K562 (cell line): ENCODE data around the gene TPBGL. TPM values are rescaled to one million over a fixed set of nuclear protein-coding genes. Genes with fewer than 3 reads are reported as not detected.

Experiments
- ATAC-seq: fragments of 200-7000 bp; cut with Tn5 transposase; 3 replicates; pipeline ENCODE4 v1.9.1; 2020; ENCODE audit warnings: moderate library complexity
- BruUV-seq: library from RNA; stranded (reverse); fragments of 400-500 nt; replicated peaks from 2 replicates; lab custom pipeline; 2021; lab: Mats Ljungman, UMichigan
- CTCF ChIA-PET: fragments of 300-600 bp; formaldehyde crosslinking; extraction: SDS; loops from one replicate; lab custom pipeline; 2021; ENCODE audit warnings: low intra/inter-chr PET ratio; lab: Yijun Ruan, JAX
- POLR2A ChIA-PET: fragments of 300-600, 350-650 bp; sonication (Branson Sonifier 250); formaldehyde crosslinking; extraction: SDS; loops from one replicate; lab custom pipeline; 2021; ENCODE audit warnings: antibody characterized with exemption, inconsistent platforms; lab: Yijun Ruan, JAX
- DNase-seq, 4 experiments: peaks; one replicate each; pipeline versions ENCODE4 v3.0.0 to v3.0.0-alpha.2; 2011 to 2018; ENCODE audit warnings: low spot score in 3 of 4, mixed read lengths in 3 of 4; ENCODE audit errors: extremely low read depth in 1 of 4
- FAIRE-seq: peaks from 2 replicates; lab custom pipeline; 2011; peaks lifted over from hg19 to GRCh38; lab: Jason Lieb, UNC
- H2AFZ ChIP-seq: 2 replicates; pipeline ENCODE4 v1.6.0; 2011; ENCODE audit warnings: low read depth, low read length, control low read depth, inconsistent platforms
- H3K27ac ChIP-seq: fragments of 200-600 bp; 3 replicates; pipeline ENCODE4 v1.8.0; 2011; ENCODE audit warnings: low read depth, mild to moderate bottlenecking, control low read depth, inconsistent platforms, low read length, moderate library complexity, mixed read lengths; ENCODE audit errors: extremely low read depth
- H3K27me3 ChIP-seq, 2 experiments: fragments of 300-600 bp in 1 of 2; 2 replicates in 1 of 2; 3 replicates in 1 of 2; pipeline versions ENCODE4 v1.6.0 to v1.8.0; 2011; ENCODE audit warnings: inconsistent platforms in 2 of 2, low read length in 2 of 2, mild to moderate bottlenecking in 1 of 2, mixed read lengths in 1 of 2, moderate library complexity in 1 of 2; ENCODE audit not compliant: control insufficient read depth in 2 of 2, insufficient read depth in 2 of 2
- H3K36me3 ChIP-seq: fragments of 300-600 bp; 3 replicates; pipeline ENCODE4 v1.8.0; 2011; ENCODE audit warnings: mild to moderate bottlenecking, low read length, inconsistent platforms; ENCODE audit not compliant: control insufficient read depth, insufficient read depth
- H3K4me1 ChIP-seq, 2 experiments: fragments of 200-600 bp in 1 of 2; replicated peaks in 1 of 2; 2 replicates in 1 of 2; 3 replicates in 1 of 2; pipeline versions ENCODE4 v1.5.1 to v1.8.0; 2011; ENCODE audit warnings: inconsistent platforms in 2 of 2, low read length in 2 of 2, mild to moderate bottlenecking in 1 of 2, mixed read lengths in 1 of 2, moderate library complexity in 1 of 2; ENCODE audit not compliant: control insufficient read depth in 2 of 2, insufficient read depth in 2 of 2
- H3K4me2 ChIP-seq: 2 replicates; pipeline ENCODE4 v1.6.1; 2011; ENCODE audit warnings: low read length, control low read depth, inconsistent platforms, mixed read lengths; ENCODE audit not compliant: insufficient read depth
- H3K4me3 ChIP-seq: fragments of 200-600 bp; sonication (generic), shearing (Covaris generic); 2 replicates; pipeline ENCODE4 v1.5.1; 2016; ENCODE audit warnings: control low read depth, inconsistent platforms
- H3K79me2 ChIP-seq: fragments of 200-600 bp; 3 replicates; pipeline ENCODE4 v1.8.0; 2011; ENCODE audit warnings: low read length, inconsistent platforms; ENCODE audit not compliant: control insufficient read depth, insufficient read depth
- H3K9ac ChIP-seq, 2 experiments: 2 replicates each; pipeline versions ENCODE4 v1.6.0 to v1.6.1; 2011; ENCODE audit warnings: low read depth in 2 of 2, low read length in 2 of 2, control low read depth in 1 of 2, inconsistent platforms in 1 of 2, mild to moderate bottlenecking in 1 of 2, mixed read lengths in 1 of 2; ENCODE audit not compliant: insufficient read depth in 1 of 2
- H3K9me1 ChIP-seq: one replicate; pipeline ENCODE4 v1.6.0; 2011; ENCODE audit warnings: inconsistent platforms, mild to moderate bottlenecking, low read length, moderate library complexity; ENCODE audit not compliant: control insufficient read depth, insufficient read depth
- H3K9me3 ChIP-seq: replicated peaks from 2 replicates; pipeline ENCODE4 v1.5.1; 2011; ENCODE audit warnings: low read depth, low read length, inconsistent platforms; ENCODE audit not compliant: control insufficient read depth, insufficient read depth
- H4K20me1 ChIP-seq: replicated peaks from 2 replicates; pipeline ENCODE4 v1.6.1; 2011; ENCODE audit warnings: low read length, inconsistent platforms, mixed read lengths; ENCODE audit not compliant: control insufficient read depth, insufficient read depth
- LARP7 ChIP-seq: fragments of 450-650 bp; IDR thresholded peaks from 2 replicates; pipeline ENCODE4 v1.6.1; 2016
- RBFOX2 ChIP-seq: fragments of 200-400 bp; formaldehyde crosslinking; IDR thresholded peaks from 2 replicates; pipeline ENCODE4 v1.6.1; 2017; ENCODE audit warnings: low read depth, mild to moderate bottlenecking, low read length, moderate library complexity
- RFX7 ChIP-seq: fragments of 250-450 bp; sonication (Bioruptor Pico); IDR thresholded peaks from 2 replicates; pipeline ENCODE4 v1.5.1; 2021; ENCODE audit warnings: mild to moderate bottlenecking
- TRIM24 ChIP-seq, 2 experiments: fragments of 450-650 bp; IDR thresholded peaks; 2 replicates each; pipeline ENCODE4 v1.6.1; 2016
- ZKSCAN3 ChIP-seq: fragments of 250-450 bp; sonication (Bioruptor Pico); IDR thresholded peaks from 2 replicates; pipeline ENCODE4 v1.4.0; 2020
- ZNF224 ChIP-seq: sonication (generic); formaldehyde crosslinking; IDR thresholded peaks from 2 replicates; pipeline ENCODE4 v1.8.0; 2022; ENCODE audit warnings: mild to moderate bottlenecking, missing genetic modification reagents
- ZNF639 ChIP-seq, 2 experiments: fragments of 200-800 bp in 1 of 2; sonication (Bioruptor generic) in 1 of 2; sonication (generic) in 1 of 2; formaldehyde crosslinking in 1 of 2; IDR thresholded peaks in 1 of 2; conservative IDR thresholded peaks in 1 of 2; 2 replicates each; pipeline versions ENCODE4 v1.5.0 to v1.6.1; 2016 to 2020; ENCODE audit warnings: missing compliant biosample characterization in 1 of 2, missing genetic modification characterization in 1 of 2, missing genetic modification reagents in 1 of 2
- WGBS: fragments of 100-300 bp; shearing (Covaris generic); methylation state at CpG from one replicate; pipeline ENCODE4 v1.1.6; 2016; ENCODE audit warnings: low coverage, mixed read lengths; ENCODE audit not compliant: insufficient coverage; ENCODE audit errors: missing lambda C conversion rate; 5-methylcytosine and 5-hydroxymethylcytosine counted together
- in situ Hi-C: fragments of 300-500 bp; cut with MboI; formaldehyde crosslinking; loops from 4 replicates; pipeline ENCODE4 v1.15.0; 2018; ENCODE audit warnings: inconsistent platforms, mixed read lengths
- intact Hi-C: fragments of 100-400 bp; cut with micrococcal nuclease; formaldehyde crosslinking; loops from 2 replicates; pipeline ENCODE4 v1.14.2; 2022
- polyA plus RNA-seq, 8 experiments: library from polyadenylated mRNA; depleted of rRNA in 4 of 8; stranded (reverse) in 5 of 8; unstranded in 3 of 8; fragments of >200 nt; fragmentation: Nextera tagmentation in 2 of 8; fragmentation: Illumina TruSeq in 1 of 8; extraction: Ambion mirVana in 2 of 8; extraction: Trizol in 1 of 8; gene quantifications; 2 replicates each; pipeline versions ENCODE4 v1.2.1 to v1.2.3, GENCODE V29; 2011 to 2014; ENCODE audit warnings: inconsistent platforms in 1 of 8, missing spikeins in 1 of 8
- total RNA-seq, 7 experiments: library from RNA; depleted of rRNA in 6 of 7; stranded (reverse); fragments of >200 nt in 6 of 7; fragmentation: Illumina TruSeq in 2 of 7; extraction: Trizol in 2 of 7; gene quantifications; 2 replicates each; pipeline versions ENCODE4 v1.2.1 to v1.2.3, GENCODE V29; 2011 to 2021; ENCODE audit warnings: low replicate concordance in 1 of 7
- TF ChIP-seq, protein P1 (sequence below): fragments of 450-650 bp; IDR thresholded peaks from 2 replicates; pipeline ENCODE4 v1.7.0; 2016; ENCODE audit warnings: borderline replicate concordance

The TPBGL gene
- total and polyA plus RNA-seq, 9 of the 15 experiments (the other 6 are each of a cell fraction or from before 2014, with no cell fraction given): 0.04 to 0.11 (median 0.06) TPM; not detected in 6

DNA sequence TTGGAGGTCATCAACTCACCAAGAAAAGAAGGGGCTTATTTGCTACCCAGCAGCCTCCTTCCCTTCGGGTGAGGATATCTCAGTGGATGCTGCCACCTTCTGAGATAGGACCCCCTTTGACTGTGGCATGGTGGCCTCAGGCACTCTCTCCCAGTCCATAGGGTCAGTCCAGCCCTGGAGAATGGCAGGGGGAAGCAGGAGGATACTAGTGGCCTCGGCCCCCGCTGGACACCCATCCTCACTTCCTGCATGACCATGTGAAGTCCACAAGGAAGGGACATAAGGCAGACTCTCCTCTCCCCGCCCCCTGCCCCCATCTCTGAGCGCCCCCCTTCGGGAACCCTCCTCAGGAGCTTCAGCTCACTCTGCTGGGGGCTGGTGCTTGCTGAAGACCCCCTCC is 24.4 kb downstream of the TPBGL start:
- no peak for FAIRE-seq
- no peak overlapping the region for H3K4me3 ChIP-seq
- peaks cover 23% of the 10 kb centered on the region; the same call in 1 of the 3 replicates for H3K36me3 ChIP-seq
- H3K27ac ChIP-seq: no peak overlapping the region
- BruUV-seq: no TSS peak
- no peaks in the 10 kb centered on the region for H3K27me3 ChIP-seq
- ChIA-PET POLR2A (no interaction called here), CTCF (no interaction called here)
- peaks cover 6% of the 10 kb centered on the region for H3K9me1 ChIP-seq
- ATAC-seq: no peak
- no peaks in the 10 kb centered on the region for H3K79me2 ChIP-seq
- no peak overlapping the region for H2AFZ ChIP-seq
- WGBS: 24% methylated on average over 3 of the region's 6 CpGs
- intact Hi-C loops (no loop called here), in situ Hi-C loops (no loop called here)
- DNase-seq: no peak
- H3K4me1 ChIP-seq: peaks cover 0 to 14% of the 10 kb centered on the region in 2 experiments; a peak in 2 of 5 replicates
- no peak overlapping the region for H3K4me2 ChIP-seq
- no peak overlapping the region; a peak in 1 of 4 replicates for H3K9ac ChIP-seq
- TF ChIP-seq RFX7 (CRISPR knock-in tag) (no peak), ZKSCAN3 (no peak), RBFOX2 (no peak), ZNF639 (CRISPR knock-in tag; conservative IDR thresholded peaks at IDR 0.05 in 1 of 2, IDR thresholded peaks at IDR 0.05 in 1 of 2) (no peak), TRIM24 (IDR thresholded peaks at IDR 0.05) (no peak), ZNF224 (CRISPR knock-in tag) (no peak), LARP7 (no peak)
- TF ChIP-seq, protein P1, sequence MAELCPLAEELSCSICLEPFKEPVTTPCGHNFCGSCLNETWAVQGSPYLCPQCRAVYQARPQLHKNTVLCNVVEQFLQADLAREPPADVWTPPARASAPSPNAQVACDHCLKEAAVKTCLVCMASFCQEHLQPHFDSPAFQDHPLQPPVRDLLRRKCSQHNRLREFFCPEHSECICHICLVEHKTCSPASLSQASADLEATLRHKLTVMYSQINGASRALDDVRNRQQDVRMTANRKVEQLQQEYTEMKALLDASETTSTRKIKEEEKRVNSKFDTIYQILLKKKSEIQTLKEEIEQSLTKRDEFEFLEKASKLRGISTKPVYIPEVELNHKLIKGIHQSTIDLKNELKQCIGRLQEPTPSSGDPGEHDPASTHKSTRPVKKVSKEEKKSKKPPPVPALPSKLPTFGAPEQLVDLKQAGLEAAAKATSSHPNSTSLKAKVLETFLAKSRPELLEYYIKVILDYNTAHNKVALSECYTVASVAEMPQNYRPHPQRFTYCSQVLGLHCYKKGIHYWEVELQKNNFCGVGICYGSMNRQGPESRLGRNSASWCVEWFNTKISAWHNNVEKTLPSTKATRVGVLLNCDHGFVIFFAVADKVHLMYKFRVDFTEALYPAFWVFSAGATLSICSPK: no peak
- H4K20me1 ChIP-seq: peaks cover 11% of the 10 kb centered on the region; the same call in 1 of the 2 replicates
- H3K9me3 ChIP-seq: no peaks in the 10 kb centered on the region
